Stimulated activated CD4-positive, alpha-beta T cell treated with anti-CD3 and anti-CD28 coated beads, TNF-alpha, amount 100 ng/mL, for 24 hours (primary cell): ENCODE measurements around the gene RPP30.

Experiments used
- DNase-seq, 3 experiments: peaks; one replicate each; pipeline ENCODE4 v3.0.0-alpha.2; 2020; ENCODE audit warnings: low read depth in 3 of 3

Gene RPP30

DNA sequence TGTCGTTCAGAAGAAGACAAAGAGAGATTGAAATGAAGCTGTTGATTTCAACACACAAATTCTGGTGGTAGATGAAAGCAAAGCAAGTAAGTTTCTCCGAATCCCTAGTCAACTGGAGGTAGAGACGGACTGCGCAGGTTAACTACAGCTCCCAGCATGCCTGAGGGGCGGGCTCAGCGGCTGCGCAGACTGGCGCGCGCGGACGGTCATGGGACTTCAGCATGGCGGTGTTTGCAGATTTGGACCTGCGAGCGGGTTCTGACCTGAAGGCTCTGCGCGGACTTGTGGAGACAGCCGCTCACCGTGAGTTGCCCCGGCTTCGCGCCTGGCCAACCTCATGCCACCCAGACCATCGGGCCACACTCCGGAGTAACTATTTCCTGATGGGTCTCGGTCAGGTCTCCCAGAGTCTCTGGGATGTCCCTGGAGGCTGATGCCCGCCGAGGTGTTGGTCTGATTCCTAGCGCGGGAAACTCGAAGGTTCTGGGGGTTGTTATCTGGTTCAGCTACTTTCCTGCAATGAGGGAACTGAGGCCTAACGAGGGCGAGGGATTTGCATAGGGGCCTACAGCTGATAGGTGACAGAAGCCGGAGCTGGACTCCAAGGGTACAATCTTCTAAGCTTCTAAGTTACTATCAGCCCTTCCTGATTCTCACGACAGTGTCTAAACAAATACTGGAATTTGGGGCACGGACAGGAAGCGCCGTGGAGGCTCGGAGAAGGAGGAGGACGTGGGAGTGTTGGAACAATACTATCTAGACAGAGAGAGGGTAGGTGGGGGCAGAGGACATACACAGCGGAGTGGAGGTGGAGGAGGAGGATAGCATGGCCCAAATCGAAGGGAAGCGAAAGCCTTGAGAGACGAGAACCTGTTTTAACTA, at the start of gene RPP30:
RPP30 (plus strand) TSS at position 209 of the 882 bp plus-strand sequence; CDS start at position 222, 13 bp downstream.
- peak; percentile 60 to 82 (median 70) for DNase-seq

DNA sequence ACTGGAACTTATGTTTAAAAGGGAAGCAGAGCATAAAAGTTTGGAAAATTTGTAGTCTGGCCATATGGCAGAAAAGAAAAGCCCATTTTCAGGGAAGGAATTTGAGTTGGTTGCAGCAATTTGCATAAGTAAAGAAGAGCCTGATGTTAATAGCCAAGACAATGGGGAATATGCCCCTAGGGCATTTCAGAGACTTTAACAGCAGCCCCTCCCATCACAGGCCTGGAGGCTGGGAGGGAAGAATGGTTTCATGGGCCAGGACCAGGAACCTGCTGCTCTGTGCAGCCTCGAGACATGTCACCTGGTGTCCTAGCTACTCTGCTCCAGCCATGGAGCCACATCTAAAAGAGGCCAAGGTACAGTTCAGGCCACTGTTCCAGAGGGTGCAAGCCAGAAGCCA, 49.3 kb upstream of the RPP30 start:
- DNase-seq = no peak

DNA sequence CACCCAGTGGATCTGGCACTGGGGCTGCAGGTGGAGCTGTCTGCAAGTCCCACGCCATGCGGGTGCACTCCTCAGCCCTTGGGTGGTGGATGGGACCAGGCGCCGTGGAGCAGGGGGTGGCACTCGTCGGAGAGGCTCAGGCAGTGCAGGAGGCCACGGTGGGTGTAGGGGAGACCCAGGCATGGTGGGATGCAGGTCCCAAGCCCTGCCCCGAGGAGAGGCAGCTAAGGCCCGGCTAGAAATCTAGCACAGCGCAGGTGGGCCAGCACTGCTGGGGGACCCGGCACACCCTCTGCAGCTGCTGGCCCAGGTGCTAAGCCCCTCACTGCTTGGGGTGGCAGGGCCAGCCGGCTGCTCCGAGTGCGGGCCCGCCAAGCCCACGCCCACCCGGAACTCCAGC, 39.7 kb upstream of the RPP30 start:
- no peak for DNase-seq

DNA sequence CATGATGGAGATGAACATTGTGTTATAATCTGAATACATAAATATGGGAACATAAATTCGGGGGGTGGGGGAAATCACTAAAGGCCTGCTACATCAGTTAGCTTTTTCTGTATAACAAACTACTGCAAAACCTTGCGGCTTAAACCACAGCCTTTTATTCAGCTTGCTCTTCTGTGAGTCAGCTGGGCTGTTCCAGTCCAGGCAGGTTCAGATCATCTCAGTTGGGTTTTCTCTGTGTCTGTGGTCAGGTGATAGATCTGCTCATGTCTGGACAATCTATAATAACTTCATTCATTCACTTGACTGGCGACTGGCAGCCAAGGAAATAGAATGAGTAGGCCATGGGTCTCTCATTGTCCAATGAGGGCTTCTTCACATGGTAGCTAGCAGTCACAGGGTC, 37.4 kb upstream of the RPP30 start:
- DNase-seq = no peak

DNA sequence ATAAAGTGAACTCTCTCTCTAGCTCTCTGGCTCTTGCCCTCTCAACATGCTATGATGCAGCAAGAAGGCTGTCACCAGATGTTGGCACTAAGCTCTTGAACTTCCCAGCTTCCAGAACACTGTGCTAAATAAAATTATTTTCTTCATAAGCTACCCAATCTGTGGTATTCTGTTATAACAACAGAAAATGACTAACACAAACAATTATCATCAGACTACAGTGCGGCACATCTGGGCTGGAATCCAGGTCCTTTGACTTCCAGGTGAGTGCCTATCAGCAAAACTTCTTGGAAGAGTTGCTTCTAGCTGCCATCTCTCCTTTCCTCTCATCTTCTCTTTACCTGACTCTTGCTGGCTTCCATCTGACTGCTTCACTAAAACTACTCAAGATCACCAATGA, 34.3 kb upstream of the RPP30 start:
- DNase-seq = no peak

DNA sequence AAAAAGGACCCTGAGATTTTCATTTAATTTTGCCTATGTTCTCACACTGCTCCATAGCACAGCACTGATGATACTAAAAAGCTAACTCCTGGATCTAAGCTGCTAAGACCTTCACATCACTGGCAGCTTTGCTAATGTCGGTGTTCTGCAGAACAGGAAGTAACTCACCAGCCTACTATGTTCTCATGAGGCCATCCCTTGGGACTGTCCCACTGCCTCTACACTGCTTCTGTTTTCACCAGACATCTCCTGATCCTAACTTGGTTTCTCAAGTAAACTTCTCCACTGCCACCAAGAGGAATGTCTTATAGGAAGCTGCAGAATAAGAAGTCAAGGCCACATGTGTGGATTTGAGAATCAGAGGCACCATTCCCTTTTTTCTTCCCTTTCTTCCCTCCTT, 29.0 kb upstream of the RPP30 start:
- no peak for DNase-seq

DNA sequence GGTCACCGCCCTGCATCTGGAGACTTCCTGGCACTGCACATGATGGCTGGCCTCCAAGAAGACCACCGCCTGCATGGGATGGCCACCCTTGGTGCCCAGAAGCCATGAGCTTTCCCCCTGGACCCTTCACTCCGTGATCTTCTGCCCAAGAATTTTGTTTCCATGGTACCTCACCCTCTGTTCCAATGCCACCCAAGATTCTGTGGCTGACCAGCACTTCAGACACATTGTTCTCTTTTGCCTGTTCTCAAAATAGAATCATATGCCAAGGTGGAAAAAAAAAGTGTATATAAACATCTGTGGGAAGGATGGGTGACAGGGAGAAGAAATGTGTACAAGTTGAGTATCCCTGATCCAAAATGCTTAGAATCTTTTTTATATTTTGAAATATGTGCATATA, 26.0 kb upstream of the RPP30 start:
- no peak for DNase-seq

DNA sequence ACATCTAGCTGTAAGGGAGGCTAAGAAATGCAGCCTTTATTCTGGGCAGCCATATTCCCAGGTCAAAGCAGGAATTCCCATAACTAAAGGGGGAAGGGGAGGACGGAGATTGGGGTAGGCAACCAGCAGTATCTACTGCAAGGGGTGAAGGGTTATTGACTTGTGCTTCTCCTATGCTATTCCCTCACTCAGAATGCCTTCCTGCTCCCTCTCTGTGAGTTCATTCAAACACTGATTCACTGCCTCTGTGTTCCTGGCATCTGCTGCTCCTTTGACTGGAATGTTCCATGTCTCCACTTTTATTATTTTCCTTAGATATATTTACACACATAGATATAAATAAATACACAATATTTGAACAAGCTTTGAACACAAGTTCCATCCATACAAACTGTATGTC, 25.0 kb upstream of the RPP30 start:
- DNase-seq = no peak

DNA sequence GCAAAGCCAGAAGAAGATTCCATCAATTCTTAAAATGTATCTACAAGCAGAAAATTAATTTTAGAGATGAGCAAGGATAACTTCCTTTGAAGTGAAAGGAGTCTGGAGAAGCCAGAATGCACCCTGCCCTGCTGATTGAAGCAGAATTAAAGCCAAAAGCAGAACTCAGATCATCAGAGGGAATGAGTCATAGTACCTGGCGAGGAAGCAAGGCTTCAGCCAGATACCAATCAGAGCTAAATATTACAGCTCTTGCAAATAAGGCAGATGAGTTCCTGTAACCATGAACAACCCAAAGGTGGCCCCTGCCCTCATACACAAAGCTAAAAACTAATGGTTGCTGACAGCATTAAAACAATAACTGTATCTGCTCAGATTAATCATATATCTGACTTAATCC, 24.3 kb upstream of the RPP30 start:
- no peak for DNase-seq

DNA sequence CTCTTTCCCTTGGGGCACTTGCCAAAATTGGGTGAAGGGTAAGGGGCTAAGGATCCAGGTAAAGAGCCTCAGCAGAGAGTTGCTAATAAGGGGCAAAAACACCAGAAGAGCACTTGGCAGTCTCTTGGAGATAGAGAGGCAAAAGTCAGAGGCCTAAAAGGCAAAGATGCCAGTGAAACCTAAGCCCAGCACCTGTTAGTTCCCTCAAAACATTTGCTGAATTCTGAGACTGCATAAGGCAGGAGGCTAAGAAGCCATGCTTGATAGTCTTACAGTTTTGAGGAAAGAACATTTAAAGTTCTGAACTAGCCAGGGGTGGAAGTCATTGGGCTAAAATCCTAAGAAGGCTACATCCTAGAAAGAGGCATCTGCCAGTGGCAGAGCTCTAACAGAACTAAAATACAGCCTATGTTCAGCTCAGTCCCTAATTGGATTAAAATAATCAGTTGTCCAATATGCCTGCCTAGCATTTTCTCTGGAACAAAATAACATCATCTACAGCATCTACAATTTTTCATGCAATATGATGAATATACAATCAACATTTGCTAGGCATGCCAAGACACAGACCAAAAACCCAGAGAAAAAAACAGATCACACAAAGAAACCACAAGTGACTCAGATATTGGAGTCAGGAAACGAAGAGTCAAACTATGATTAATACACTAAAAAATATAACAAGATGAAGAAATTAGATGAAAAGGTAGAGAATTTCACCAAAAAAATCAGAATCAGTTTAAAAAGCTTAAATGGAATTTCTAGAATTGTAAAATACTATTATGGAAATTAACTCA, 21.6 kb upstream of the RPP30 start:
- DNase-seq = no peak

DNA sequence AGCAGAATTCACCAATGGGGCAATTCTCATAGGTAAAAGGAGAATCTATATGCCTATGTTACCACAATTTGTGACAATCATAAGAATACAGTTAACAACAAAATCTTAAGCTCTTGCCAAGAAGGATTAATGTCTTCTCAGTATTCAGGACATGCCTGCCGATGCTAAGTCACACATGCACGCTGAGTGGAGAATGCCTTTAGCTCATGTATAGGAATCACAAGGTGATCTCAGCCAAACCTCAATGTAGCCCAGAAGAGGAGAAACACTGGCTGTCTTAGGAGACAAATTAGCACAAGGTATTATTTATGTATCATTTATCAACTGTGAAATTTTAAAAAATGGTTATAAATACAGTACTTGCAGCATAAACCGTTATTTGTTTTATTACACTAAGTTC, 16.6 kb upstream of the RPP30 start:
- no peak for DNase-seq

DNA sequence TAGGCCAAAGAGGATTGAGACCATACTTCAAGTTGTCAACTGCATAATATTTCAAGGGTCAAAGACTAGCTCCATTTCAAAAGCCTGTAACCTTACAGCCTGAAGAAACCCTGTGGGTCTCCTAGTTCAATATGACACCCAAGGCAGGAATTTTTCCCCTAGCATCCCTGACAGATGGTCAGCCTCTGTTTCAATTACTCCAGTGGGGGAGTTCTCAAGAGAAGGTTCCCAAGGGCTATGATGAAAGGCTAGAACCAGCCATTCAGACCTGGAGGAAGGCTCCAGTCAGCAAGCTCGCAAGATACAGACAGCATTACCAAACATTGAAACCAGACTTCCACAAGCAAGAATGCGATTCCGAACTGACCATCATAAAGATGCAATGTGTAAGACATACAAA, 15.5 kb upstream of the RPP30 start:
- no peak for DNase-seq

DNA sequence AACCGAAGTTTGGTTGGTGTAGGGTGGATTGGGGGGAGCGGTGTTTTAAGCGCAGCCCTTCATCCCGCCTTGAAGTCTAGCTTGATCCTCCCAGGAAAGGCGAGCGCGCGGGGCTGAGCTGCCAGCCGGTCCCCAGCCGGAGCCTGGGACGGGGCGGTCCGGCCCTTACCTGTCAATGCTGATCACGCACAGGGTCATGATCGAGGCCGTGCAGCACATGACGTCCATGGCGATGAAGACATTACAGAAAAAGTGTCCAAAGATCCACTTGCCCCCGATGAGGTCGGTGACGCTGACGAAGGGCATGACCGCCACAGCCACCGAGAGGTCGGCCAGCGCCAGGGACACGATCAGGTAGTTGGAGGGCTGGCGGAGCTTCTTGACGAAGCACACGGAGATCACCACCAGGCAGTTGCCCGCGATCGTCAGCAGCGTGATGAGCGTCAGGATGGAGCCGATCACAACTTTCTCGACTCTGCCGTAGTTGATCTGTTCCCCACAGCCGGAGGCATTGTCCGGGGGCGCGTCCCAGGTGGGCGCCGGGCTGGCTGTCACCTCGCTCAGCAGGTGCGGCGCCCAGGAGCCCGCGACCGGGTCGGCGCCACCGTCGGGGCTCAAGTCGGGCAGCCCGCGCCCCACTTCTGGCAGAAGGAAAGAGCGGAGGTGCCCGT, 14.7 kb upstream of the RPP30 start:
- no peak for DNase-seq

DNA sequence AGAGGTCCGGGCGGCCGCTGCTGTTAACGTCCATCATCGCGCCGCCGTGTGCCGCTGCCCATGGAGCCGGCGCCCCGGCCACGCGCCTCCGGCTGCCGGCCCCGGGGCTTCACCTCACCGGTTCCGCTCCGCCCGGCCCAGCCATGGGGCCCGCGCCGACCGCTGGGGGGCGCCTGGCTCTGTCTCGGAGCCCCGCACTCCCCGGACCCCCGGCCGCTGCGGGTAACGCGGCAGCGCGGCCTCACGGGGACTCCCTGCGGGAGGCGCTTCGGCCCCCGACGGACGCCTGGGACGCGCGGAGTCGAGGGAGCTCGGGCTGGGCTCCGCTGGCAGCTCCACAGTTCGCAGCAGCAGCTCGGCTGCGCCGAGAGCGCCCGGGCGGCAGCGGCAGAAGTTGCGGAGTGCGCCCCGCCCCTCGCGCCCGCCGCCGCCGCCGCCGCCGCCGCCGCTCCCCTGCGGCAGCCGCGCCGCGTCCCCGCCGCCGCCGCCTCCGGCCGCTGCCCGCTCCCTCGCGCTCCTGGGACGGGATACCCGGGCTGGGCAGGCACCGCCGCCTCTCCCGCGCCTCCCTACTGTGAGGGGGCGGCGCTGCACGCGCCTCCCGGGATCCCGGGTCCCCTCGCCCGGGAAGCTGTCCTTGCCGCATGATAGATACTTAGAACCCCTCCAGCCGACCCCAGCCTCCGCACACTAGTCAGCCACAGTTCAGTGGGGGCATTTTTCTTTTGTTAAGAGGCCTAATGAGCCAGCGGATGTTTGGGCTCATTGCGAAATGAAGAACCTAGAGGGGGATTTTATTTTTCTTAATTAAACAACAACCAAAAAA, 13.9 kb upstream of the RPP30 start, which contains the start of gene HTR7:
HTR7 (minus strand) TSS at position 405 of the 826 bp plus-strand sequence; CDS start at position 37, 368 bp downstream.
- peak in 1 of 3 experiments; percentile 53 for DNase-seq

DNA sequence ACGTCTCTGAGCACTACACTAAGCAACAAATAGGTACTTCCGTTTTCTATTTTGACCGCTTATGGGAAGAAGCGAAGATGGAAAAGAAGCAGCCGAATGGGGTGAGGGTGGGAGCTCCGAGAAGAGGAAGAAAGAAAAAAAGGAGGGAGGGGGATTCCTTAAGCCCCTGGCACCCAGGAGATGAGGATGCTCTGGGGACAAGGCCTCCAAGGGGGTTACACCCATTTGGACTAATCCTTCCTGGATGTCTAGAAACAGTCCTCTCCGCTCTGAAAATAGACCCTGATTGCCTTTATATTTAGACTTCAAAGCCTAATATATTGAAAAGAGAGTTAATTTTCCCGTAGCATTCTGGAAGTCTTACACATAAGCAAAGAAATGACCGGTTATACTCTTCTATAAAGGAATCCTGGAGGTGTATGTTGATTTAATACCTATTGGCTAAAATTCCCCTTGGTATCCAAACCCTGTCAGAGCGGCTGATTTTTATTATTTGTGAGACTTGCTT, 13.3 kb upstream of the RPP30 start:
- DNase-seq = no peak

DNA sequence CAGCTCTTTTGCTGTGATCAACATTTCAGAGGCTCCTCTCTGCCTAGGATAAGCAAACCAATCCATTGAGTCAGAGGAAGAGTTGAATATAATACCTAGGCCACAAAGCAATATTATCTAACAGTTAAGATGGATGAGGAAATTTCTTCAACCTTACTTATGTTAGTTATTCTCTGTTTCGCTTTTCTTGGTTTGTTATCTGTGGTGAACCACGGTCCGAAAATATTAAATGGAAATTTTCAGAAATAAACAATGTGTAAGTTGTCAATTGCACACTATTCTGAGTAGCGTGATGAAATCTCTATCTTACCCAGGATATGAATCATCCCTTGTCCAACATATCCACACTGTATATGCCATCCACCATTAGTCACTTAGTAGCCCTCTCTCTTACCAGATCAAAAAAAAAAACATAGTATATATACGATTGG, 12.4 kb upstream of the RPP30 start:
- DNase-seq = no peak

DNA sequence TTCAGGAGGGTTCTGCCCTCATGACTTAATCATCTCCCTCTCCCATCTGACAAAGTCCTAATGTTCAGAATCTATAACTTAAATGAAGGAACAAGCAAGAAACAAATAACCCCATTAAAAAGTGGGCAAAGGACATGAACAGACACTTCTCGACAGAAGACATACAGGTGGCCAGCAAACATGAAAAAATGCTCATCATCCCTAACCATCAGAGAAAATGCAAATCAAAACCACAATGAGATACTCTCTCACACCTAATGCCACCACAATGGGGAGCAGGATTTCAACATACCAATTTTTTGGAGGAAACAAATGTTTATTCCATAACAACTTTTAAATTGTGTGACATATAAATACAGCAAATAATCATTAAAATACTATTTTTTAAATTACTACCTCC, 11.0 kb upstream of the RPP30 start:
- no peak for DNase-seq

DNA sequence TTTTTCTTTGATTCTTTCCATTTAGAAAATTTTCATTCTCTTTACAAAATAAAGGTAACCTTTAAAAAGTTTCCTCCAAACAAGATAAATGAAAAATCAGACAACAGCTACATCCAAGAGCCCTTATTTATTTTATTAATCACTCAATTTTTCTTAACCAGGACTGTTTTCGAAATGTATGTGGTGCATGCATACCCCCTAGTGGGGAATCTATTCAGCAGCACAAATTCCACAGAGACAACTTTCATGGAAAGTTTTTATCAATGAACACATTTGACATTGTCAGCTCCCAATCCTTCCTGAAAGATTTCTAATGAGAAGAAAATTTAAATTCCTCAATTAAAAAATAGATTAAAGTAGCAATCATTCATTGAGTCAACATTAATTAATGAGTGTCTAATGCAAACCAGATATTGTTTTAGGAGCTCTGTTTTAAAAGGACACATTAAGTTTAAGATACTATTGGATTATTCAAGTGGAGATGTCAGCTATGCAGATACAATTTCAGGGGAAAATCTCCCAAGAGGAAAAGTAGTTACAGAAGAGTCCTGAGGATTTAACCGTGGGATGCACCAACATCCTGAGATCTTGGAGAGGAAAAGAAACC, 8.8 kb upstream of the RPP30 start:
- DNase-seq = no peak

DNA sequence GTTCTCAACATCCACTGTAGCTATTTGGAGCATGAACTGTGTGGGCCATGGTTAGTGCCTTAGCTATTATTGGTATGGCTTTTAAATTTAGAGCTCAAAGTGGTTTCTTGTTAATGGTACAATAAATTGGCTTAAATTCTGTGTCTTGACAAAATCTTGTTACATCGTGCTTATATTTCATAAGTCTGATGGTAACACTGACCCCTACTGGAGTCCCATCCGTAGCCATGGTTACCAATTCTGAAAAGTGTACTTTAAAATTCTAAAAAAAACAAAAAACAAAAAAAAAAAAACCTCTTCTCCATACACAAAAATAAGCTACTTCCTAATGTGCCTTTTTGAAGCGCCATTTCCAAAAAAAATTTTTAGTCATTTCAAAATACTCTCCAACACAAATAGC, 6.4 kb upstream of the RPP30 start:
- DNase-seq = no peak

DNA sequence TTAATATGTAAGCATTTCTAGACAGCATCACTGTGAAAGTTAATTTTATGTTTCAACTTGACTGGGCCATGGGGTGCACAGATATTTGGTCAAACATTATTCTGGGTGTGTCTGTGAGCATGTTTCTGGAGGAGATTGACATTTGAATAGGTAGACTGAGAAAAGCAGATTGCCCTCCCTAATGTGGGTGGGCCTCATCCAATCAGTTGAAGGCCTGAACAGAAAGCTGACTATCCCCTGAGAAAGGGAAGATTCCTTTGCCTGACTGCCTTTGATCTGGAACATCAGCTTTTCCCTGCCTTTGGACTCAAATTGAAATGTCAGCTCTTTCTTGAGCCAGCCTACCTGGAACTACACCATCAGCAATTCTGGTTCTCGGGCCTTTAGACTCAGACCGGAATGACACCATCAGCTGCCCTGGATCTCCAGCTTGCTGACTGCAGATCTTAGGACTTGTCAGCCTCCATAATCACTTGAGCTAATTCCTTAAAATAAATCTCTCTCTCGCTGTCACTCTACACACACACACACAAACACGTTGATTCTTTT, 5.7 kb upstream of the RPP30 start:
- no peak for DNase-seq
